Mesothelial cell of epicardium (in vitro differentiated cells): ENCODE data around the gene FIS1. TPM values are rescaled to one million over a fixed set of nuclear protein-coding genes. Genes with fewer than 3 reads are reported as not detected.

Experiments
- DNase-seq, 2 experiments: peaks; one replicate each; pipeline ENCODE4 v3.0.0; 2021; ENCODE audit warnings: low spot score in 2 of 2; ENCODE audit not compliant: unreplicated experiment in 2 of 2
- H3K27ac Mint-ChIP-seq: 2 replicates; pipeline ENCODE4 v1.8.0; 2021; ENCODE audit warnings: mixed read lengths
- H3K27me3 Mint-ChIP-seq: 2 replicates; pipeline ENCODE4 v1.8.0; 2021; ENCODE audit warnings: low read depth, mixed read lengths
- H3K36me3 Mint-ChIP-seq: 2 replicates; pipeline ENCODE4 v1.8.0; 2021; ENCODE audit warnings: mixed read lengths
- H3K4me1 Mint-ChIP-seq: 2 replicates; pipeline ENCODE4 v1.8.0; 2021; ENCODE audit warnings: mixed read lengths
- H3K4me3 Mint-ChIP-seq: 2 replicates; pipeline ENCODE4 v1.8.0; 2021; ENCODE audit warnings: mild to moderate bottlenecking, moderate library complexity, mixed read lengths
- H3K9me3 Mint-ChIP-seq: 2 replicates; pipeline ENCODE4 v1.8.0; 2021; ENCODE audit warnings: mixed read lengths
- total RNA-seq: library from RNA; stranded (reverse); gene quantifications from 3 replicates; pipeline ENCODE4 v1.2.1, GENCODE V29; 2021
- TF ChIP-seq, protein P1 (sequence below): fragments of 200-600 bp; sonication (generic); IDR thresholded peaks from one replicate; pipeline ENCODE4 v1.5.0; 2021; ENCODE audit warnings: antibody characterized with exemption; ENCODE audit not compliant: unreplicated experiment

FIS1 gene
- total RNA-seq, 1 donor from 2014 or later = 134 TPM

DNA sequence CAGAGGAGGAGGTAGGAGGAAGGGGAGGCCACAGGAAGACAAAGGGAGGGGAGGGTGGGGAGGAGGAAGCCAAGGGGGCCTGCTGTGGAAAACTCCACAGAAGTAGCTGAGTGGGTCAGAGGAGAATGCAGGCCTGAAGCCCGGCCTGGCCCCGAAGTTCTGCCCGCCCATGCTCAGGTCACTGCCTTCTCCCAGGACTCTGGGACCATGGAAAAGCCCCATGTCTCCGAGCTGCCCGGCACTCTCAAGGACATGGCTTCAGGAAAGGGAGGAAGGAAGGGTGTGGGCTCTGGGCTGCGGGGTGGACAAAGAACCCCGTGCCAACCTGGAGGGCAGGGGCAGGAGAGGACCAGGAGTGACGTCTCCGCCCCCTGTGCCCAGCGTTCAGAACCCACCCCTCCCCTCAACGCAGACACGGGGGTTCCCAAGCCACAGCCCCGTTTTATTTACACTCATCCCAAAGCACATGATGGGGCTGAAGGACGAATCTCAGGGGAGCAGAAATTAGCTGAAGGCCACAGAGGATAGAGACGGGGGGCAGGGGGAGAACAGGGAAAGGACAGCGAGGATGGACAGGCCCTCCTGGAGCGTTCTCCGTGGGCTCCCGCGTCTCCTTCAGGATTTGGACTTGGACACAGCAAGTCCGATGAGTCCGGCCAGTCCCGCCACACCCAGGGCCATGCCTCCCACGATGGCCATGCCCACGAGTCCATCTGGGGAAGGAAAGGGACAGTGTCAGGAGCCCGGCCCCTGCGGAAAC lies 5.5 kb downstream of the FIS1 start:
- H3K4me3 Mint-ChIP-seq = no peak overlapping the region
- H3K27me3 Mint-ChIP-seq = no peaks in the 10 kb centered on the region
- peaks cover 27% of the 10 kb centered on the region for H3K4me1 Mint-ChIP-seq
- H3K27ac Mint-ChIP-seq = peak overlapping the region; percentile 98
- DNase-seq = no peak
- H3K9me3 Mint-ChIP-seq = no peaks in the 10 kb centered on the region
- H3K36me3 Mint-ChIP-seq = peaks cover 2% of the 10 kb centered on the region
- TF ChIP-seq, protein P1, sequence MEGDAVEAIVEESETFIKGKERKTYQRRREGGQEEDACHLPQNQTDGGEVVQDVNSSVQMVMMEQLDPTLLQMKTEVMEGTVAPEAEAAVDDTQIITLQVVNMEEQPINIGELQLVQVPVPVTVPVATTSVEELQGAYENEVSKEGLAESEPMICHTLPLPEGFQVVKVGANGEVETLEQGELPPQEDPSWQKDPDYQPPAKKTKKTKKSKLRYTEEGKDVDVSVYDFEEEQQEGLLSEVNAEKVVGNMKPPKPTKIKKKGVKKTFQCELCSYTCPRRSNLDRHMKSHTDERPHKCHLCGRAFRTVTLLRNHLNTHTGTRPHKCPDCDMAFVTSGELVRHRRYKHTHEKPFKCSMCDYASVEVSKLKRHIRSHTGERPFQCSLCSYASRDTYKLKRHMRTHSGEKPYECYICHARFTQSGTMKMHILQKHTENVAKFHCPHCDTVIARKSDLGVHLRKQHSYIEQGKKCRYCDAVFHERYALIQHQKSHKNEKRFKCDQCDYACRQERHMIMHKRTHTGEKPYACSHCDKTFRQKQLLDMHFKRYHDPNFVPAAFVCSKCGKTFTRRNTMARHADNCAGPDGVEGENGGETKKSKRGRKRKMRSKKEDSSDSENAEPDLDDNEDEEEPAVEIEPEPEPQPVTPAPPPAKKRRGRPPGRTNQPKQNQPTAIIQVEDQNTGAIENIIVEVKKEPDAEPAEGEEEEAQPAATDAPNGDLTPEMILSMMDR = no peak

DNA sequence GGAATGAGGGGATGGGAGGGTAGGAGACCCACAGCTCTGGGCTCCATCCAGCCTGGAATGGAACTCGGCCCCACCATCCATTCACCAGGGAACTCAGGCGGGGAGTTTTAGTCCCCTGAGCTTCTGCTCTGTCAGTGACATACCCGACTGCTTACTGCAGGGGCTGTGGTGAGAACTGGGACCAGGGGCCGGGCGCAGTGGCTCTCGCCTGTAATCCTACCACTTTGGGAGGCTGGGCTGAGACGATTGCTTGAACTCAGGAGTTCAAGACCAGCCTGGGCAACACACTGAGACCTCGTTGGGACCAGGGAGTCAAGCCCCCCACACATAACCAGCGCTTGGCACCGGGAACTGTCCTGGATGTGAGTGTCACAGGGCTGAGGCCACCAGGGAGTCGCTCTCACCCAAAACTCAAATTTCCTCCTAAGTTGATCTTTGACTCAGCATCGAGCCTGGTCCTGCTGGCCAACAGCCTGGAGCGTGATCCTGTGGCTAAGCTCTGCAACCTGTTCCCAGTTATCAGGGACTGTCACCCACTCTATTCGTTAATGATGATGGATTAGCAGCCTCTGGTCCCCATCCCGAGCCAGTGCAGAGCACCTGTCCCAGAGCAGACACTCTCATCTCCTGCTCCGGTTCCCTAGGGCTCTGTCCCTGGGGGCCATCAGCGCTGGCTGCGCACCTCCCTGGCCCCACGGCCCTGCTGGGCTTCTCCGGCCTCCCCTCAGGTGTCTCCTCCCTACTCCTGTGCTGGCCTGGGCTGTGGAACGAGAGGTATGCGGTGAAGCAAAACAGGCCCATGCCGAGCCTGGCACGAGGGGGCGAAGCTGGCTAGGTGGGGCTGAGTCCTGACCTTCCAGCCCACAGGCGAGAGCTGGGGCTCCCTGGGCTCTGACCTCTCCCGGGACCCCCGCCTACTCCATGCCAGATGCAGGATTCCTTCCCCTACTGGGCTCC lies 6.4 kb downstream of the FIS1 start:
- DNase-seq = no peak
- no peaks in the 10 kb centered on the region for H3K9me3 Mint-ChIP-seq
- H3K4me3 Mint-ChIP-seq = peak overlapping the region; percentile 17
- TF ChIP-seq, protein P1 = no peak
- H3K4me1 Mint-ChIP-seq = peaks cover 20% of the 10 kb centered on the region
- H3K27ac Mint-ChIP-seq = peak overlapping the region; percentile 98
- no peaks in the 10 kb centered on the region for H3K27me3 Mint-ChIP-seq
- H3K36me3 Mint-ChIP-seq = peaks cover 2% of the 10 kb centered on the region

DNA sequence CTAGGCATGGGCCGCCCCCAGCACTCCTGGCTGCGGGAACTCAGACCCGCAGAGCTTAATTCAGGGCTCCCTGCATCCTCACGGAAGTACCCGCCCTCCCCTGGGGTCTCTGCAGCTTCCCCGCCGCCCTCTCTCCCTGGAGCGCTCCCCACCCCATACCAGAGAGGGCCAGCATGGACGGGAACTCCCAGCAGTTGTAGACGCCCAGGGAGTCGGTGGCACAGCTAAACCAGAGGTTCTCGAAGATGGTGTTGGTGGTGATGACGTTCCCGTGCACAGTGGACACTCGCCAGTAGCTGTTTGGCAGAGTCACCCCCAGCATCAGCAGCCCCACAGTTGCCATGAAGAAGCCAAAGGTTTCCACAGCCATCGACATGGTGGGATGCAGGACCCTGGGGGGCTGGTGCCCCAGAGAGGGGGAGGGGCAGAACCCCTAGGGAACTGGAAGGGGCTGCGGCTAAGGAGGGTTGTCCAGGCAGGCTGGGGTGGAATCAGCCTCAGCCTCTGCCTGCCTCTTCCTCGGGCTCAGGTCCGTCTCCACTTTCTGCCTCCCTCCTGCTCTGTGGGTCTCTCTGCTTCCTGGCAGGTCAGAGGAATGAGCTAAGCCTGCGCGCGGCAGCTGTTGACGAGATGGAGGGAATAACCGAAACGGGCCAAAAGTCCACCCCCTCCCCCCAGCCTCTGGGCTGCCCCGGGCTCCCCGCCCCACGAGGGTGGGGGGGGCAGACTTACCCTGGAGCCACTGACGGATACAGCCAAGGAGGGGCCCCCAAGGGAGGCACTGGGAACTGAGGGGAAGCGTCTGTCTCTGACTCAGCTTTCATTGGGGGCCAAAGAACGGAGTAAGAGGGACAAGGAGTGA lies 7.4 kb downstream of the FIS1 start, which contains the start of gene CLDN15:
TSS of gene CLDN15 (minus strand) at position 597 of the 862 bp plus-strand sequence. CDS start at position 376, 221 bp downstream.
- peak within 1 kb of the TSS; percentile 3 for H3K4me3 Mint-ChIP-seq

DNA sequence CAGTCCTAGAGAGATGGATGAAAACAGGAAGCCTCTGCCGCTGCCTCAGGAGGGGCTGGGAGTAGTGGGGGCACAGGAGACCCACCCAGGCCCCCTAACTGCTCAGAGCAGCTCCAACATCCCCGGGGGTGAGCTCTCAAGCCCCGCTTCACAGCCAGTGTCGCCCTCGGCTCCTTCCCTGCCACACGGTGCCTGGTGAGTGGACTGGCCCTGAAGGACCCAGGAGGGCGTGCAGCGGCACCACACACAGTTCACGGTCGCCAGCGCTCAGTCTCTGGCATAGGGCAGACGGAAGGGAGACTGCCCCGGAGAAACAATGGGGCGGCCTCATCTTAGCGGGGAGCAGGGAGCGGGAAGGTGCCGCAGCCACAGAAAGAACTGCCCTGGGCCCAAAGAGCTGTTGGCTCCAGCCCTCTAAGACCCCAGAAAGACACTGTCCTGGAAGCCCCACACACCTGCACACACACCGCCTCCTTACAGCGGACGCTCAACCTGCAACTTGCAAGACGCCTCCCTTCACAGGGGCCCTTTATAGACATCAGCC lies 8.5 kb downstream of the FIS1 start:
- H3K4me3 Mint-ChIP-seq = no peak overlapping the region
- H3K27me3 Mint-ChIP-seq = no peaks in the 10 kb centered on the region
- DNase-seq = no peak
- no peak overlapping the region for H3K27ac Mint-ChIP-seq
- H3K9me3 Mint-ChIP-seq = no peaks in the 10 kb centered on the region
- peaks cover 2% of the 10 kb centered on the region for H3K36me3 Mint-ChIP-seq
- TF ChIP-seq, protein P1 = no peak
- peaks cover 32% of the 10 kb centered on the region for H3K4me1 Mint-ChIP-seq

More for the DNA sequence above, 7.4 kb downstream of the FIS1 start, which contains the start of gene CLDN15:
- H3K27ac Mint-ChIP-seq = peak within 1 kb of the TSS; percentile 98
- peaks cover 23% of the 10 kb centered on the region for H3K4me1 Mint-ChIP-seq
- peaks cover 2% of the 10 kb centered on the region for H3K36me3 Mint-ChIP-seq
- no peaks in the 10 kb centered on the region for H3K9me3 Mint-ChIP-seq
- H3K27me3 Mint-ChIP-seq = no peaks in the 10 kb centered on the region
- TF ChIP-seq, protein P1 = no peak
- no peak for DNase-seq

DNA sequence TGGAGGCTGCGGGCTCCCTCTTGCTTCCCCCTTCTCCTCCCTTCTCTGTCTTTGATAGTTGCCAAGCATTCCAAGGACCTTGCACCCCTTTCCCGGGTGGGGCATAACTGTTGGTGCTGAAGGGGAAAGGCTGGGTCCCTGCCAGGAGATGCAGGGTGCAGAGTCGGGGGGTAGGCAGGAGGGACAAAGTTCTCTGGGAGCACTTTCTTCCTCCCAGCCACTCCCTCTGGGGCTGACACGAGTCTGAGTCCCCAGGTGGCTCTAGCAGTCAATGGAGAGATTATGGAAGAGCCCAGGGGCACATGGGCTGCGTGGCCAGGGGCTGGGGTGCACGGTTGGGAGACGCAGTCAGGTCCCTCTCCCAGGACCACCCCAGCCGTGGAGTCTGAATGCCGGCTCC lies 9.4 kb downstream of the FIS1 start:
- TF ChIP-seq, protein P1 = no peak
- DNase-seq = no peak
- Mint-ChIP-seq H3K4me3 (no peak overlapping the region), H3K36me3 (peaks cover 3% of the 10 kb centered on the region), H3K9me3 (no peaks in the 10 kb centered on the region), H3K4me1 (peaks cover 32% of the 10 kb centered on the region), H3K27ac (no peak overlapping the region), H3K27me3 (no peaks in the 10 kb centered on the region)
